Effector memory CD8-positive, alpha-beta T cell (primary cell): ENCODE results near the gene CBX2.
"Not testable (repeated sequence)": the region's sequence is repeated elsewhere in the genome, so short reads cannot be mapped to it uniquely, and the experiment has no call there.

ENCODE experiments used
- ATAC-seq: fragments of 150-1000 bp; cut with Tn5 transposase; replicated peaks from 2 replicates; pipeline ENCODE4 v1.10.0; 2021; ENCODE audit warnings: mild to moderate bottlenecking, moderate library complexity
- DNase-seq, 3 experiments: peaks; one replicate each; pipeline ENCODE4 v3.0.0; 2021
- H3K27ac Mint-ChIP-seq, 2 donors: one replicate each; pipeline ENCODE4 v1.8.0; 2022; ENCODE audit warnings: mild to moderate bottlenecking in 2 of 2, mixed read lengths in 2 of 2, moderate library complexity in 2 of 2
- H3K27me3 Mint-ChIP-seq, 2 donors: one replicate each; pipeline ENCODE4 v1.8.0; 2022; ENCODE audit warnings: mixed read lengths in 2 of 2
- H3K36me3 Mint-ChIP-seq: one replicate; pipeline ENCODE4 v1.8.0; 2022; ENCODE audit warnings: mild to moderate bottlenecking, moderate library complexity, mixed read lengths; ENCODE audit not compliant: insufficient read depth
- H3K4me1 Mint-ChIP-seq, 2 donors: one replicate each; pipeline ENCODE4 v1.8.0; 2022; ENCODE audit warnings: low read depth in 2 of 2, mixed read lengths in 2 of 2
- H3K4me3 Mint-ChIP-seq, 2 donors: one replicate each; pipeline ENCODE4 v1.8.0; 2022; ENCODE audit warnings: mild to moderate bottlenecking in 2 of 2, mixed read lengths in 2 of 2, moderate library complexity in 2 of 2
- H3K9me3 Mint-ChIP-seq, 2 donors: one replicate each; pipeline ENCODE4 v1.8.0; 2022; ENCODE audit warnings: mixed read lengths in 2 of 2

CBX2 gene

DNA sequence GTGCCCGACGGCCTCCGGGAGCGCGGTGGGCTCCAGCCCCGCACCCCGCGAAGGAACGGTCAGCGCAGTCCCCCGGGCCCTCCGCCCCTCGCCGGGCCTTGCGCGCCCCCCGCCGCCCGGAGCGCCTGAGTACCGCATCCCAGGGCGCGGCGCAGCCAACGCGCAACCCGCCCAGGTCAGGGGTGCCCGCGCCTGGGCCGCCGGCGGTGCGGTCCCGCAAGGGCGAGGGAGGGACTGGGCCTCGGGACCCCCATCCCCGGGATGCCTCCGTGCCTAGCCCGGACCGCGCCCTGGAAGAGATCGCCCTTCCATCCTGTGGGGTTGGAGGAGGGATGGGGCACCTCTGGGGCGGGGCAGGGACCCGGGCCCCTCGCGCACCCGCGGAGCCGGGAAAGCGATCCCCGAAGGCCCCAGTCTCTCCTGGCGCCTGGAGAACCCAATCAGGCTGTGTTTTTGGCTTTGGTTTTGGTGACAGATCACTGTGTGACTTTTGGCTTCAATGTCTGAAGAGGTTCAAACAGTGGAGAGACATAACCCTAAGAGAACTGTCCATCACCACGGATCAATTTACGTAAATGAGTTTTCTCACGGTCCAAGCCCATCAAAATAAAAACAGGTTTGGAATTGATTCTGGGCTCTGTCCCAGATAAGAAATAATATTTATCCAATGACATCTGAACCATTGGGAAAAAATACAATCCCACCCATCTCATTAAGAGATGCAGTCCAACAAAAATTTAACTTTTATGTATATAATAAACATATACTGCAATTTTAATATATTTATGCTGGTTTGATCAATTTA is 29.5 kb upstream of the CBX2 start:
- Mint-ChIP-seq H3K9me3 (no peaks in the 10 kb centered on the region), H3K4me3 (no peak overlapping the region), H3K4me1 (peaks cover 0 to 16% of the 10 kb centered on the region in 2 donors), H3K27me3 (peaks cover 48 to 71% of the 10 kb centered on the region in 2 donors), H3K27ac (no peak overlapping the region), H3K36me3 (peaks cover 5% of the 10 kb centered on the region)
- ATAC-seq (no peak), DNase-seq (no peak)

DNA sequence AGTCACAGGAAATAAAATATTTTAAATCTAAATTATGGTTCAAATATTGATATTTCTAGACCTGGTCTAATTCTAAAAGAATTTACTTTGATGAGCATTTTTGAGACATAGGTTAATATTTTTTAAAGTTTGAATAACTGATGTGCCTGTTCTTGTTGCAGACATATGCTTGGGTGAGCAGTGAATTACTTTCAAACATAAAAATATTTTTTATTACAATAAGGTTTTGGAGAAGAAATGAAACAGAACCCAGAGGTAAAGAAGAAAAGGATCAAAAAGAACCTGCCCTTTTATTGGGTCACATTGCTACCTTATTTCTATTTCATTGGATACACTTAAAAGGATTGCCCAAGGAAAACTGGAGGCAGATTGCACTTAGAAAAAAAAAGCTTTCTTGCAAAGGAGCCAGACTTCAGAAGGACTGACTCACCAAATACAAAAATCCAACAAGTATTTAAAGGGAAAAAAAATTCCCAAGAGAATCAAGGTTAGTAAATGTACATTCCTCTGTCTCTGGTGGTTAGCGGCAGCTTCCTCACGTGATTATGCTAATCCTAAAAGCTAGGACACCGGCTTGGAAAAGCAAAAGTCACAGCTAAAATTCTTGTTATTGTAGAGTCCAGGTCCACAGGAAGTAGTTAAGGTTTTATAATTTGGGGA is 28.7 kb upstream of the CBX2 start:
- Mint-ChIP-seq H3K4me1 (peaks cover 0 to 16% of the 10 kb centered on the region in 2 donors), H3K27ac (no peak overlapping the region), H3K36me3 (peaks cover 5% of the 10 kb centered on the region), H3K27me3 (peaks cover 47 to 72% of the 10 kb centered on the region in 2 donors), H3K9me3 (no peaks in the 10 kb centered on the region), H3K4me3 (no peak overlapping the region)
- ATAC-seq (no peak), DNase-seq (no peak)

DNA sequence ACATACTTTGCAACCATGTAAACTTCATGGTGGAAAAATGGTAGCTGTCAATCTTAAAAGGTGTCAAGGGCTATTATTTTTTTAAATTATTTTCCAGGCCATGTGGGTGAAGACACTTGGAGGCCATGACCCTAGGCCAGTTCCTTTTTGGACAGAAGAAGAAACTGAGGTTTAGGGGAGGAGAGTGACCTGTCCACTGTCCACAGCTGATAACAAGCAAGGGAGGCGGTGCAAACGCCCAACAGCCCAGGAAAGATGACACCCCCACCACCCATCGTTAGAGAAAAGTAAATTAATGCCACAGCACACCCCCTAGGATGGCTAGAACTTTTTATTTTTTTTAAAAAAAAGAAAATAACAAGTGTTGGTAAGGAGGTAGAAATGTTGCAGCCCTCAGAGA is 28.0 kb upstream of the CBX2 start:
- no peak overlapping the region for H3K27ac Mint-ChIP-seq

DNA sequence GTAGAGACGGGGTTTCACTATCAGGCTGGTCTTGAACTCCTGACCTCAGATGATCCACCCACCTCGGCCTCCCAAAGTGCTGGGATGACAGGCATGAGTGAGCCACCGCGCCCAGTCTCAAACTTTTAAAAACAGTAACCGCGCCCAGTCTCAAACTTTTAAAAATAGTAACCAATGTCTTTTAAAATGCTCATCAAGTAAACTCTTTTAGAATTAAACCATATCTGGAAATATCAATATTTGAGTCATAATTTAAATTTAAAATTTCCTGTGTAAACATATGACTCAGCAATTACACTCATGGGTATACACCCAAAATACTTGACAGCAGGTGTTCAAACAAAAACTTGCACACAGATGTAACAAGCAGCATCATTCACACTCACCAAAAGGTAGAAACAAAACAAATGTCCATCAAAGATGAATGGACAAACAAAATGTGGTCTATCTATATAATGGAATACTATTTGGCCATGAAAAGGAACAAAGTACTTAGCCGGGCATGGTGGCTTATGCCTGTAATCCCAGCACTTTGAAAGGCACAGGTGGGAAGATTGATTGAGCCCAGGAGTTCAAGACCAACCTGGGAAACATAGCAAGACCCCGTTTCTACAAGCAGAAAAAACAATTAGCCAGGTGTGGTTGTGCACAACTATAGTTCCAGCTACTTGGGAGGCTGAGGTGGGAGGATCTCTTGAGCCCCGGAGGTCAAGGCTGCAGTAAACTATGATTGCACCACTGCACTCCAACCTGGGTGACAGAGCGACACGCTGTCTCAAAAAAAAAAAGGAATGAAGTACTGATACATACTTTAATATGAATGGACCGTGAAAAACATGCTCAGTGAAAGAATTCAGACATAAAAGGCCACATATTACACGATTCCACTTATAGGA is 27.1 kb upstream of the CBX2 start:
- H3K4me1 Mint-ChIP-seq = peaks cover 0 to 13% of the 10 kb centered on the region in 2 donors
- ATAC-seq (no peak), DNase-seq (no peak)
- H3K27ac Mint-ChIP-seq = no peak overlapping the region
- H3K36me3 Mint-ChIP-seq = peaks cover 4% of the 10 kb centered on the region
- no peaks in the 10 kb centered on the region for H3K9me3 Mint-ChIP-seq
- no peak overlapping the region for H3K4me3 Mint-ChIP-seq
- H3K27me3 Mint-ChIP-seq = peaks cover 41 to 65% of the 10 kb centered on the region in 2 donors

More for the DNA sequence above, 28.0 kb upstream of the CBX2 start:
- no peaks in the 10 kb centered on the region for H3K9me3 Mint-ChIP-seq
- peaks cover 46 to 73% of the 10 kb centered on the region in 2 donors for H3K27me3 Mint-ChIP-seq
- H3K36me3 Mint-ChIP-seq = peaks cover 5% of the 10 kb centered on the region
- no peak for DNase-seq
- no peak overlapping the region for H3K4me3 Mint-ChIP-seq
- H3K4me1 Mint-ChIP-seq = peaks cover 0 to 16% of the 10 kb centered on the region in 2 donors
- no peak for ATAC-seq

DNA sequence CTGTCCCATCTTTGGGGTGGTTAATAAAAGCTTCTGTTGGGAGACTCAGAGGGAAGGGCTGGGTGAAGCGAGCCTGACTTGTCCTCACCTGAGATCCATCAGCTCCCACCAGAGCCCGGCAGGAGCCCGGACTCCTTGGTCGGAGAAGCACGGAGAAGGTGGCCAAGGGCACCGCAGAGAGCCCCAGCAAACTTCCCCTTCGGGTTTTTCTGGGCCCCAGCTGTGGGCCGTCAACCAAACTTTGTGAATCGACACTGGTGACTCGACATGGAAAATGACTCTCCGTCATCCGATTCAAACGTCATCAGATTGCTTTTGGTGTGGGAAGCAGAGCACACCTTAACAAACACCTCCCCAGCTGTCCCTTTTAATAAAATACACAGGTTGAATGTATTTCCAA is 25.8 kb upstream of the CBX2 start:
- Mint-ChIP-seq H3K9me3 (no peaks in the 10 kb centered on the region), H3K4me1 (peaks cover 0 to 5% of the 10 kb centered on the region in 2 donors), H3K36me3 (peaks cover 2% of the 10 kb centered on the region), H3K27ac (no peak overlapping the region), H3K27me3 (peaks cover 34 to 63% of the 10 kb centered on the region in 2 donors), H3K4me3 (no peak overlapping the region)
- DNase-seq (no peak), ATAC-seq (no peak)

DNA sequence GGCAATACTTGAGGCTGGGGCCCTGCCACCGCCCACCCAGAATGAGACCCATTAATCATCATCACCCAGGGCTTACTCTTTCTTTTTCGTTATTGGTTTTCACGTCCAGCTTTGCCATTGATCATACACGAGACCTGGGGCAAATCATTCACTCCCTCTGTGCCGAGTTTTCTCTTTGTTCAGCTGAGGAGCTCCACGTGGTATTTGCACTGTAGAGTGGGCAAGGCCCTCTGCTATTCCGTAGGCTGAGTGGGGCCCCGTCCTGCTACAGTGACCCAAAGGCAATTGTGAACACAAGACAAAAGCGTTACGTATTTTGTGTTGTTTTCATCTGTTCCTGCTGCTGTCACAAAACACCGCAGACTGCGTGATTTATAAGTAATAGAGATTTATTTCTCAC is 23.6 kb upstream of the CBX2 start:
- no peaks in the 10 kb centered on the region for H3K4me1 Mint-ChIP-seq
- no peaks in the 10 kb centered on the region for H3K9me3 Mint-ChIP-seq
- peaks cover 5% of the 10 kb centered on the region for H3K36me3 Mint-ChIP-seq
- H3K27me3 Mint-ChIP-seq = peaks cover 29 to 68% of the 10 kb centered on the region in 2 donors
- ATAC-seq = no peak
- H3K27ac Mint-ChIP-seq = no peak overlapping the region
- no peak overlapping the region for H3K4me3 Mint-ChIP-seq
- no peak for DNase-seq

DNA sequence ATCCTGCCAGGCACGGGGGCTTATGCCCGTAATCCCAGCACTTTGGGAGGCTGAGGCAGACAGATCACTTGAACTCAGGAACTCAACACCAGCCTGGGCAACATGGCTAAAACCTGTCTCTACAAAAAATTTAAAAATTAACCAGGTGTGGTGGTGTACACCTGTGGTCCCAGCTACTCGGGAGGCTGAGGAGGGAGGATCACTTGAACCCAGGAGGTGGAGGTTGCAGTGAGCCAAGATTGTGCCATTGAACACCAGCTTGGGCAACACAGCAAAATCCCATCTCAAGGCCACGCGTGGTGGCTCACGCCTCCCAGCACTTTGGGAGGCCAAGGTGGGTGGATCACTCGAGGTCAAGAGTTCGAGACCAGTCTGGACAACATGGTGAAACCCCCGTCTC is 23.0 kb upstream of the CBX2 start:
- not testable (repeated sequence) for H3K36me3 Mint-ChIP-seq, H3K4me1 Mint-ChIP-seq, H3K27ac Mint-ChIP-seq, DNase-seq, H3K4me3 Mint-ChIP-seq, H3K9me3 Mint-ChIP-seq, ATAC-seq
- H3K27me3 Mint-ChIP-seq = peaks cover 25 to 64% of the 10 kb centered on the region in 2 donors

DNA sequence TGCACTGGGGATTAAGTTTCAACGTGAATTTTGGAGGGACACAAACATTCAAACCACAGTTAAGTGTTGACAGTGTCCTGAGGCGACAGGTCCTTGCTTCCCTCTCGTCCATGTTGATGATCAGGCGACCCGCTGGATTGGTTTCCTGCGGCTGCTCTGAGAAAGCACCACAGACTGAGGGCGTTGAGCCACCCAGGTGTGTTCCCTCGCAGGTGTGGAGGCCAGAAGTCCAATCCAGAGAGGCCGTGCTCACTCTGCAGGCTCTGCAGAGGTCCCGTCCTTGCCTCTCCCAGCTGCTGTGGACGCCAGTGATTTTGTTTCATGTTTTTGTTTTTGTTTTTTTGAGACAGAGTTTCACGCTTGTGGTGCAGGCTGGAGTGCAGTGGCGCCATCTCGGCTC is 22.4 kb upstream of the CBX2 start:
- no peak for DNase-seq
- Mint-ChIP-seq H3K4me1 (no peaks in the 10 kb centered on the region), H3K27ac (no peak overlapping the region), H3K27me3 (peaks cover 24 to 68% of the 10 kb centered on the region in 2 donors), H3K9me3 (no peaks in the 10 kb centered on the region), H3K36me3 (peaks cover 5% of the 10 kb centered on the region), H3K4me3 (no peak overlapping the region)
- ATAC-seq = no peak

DNA sequence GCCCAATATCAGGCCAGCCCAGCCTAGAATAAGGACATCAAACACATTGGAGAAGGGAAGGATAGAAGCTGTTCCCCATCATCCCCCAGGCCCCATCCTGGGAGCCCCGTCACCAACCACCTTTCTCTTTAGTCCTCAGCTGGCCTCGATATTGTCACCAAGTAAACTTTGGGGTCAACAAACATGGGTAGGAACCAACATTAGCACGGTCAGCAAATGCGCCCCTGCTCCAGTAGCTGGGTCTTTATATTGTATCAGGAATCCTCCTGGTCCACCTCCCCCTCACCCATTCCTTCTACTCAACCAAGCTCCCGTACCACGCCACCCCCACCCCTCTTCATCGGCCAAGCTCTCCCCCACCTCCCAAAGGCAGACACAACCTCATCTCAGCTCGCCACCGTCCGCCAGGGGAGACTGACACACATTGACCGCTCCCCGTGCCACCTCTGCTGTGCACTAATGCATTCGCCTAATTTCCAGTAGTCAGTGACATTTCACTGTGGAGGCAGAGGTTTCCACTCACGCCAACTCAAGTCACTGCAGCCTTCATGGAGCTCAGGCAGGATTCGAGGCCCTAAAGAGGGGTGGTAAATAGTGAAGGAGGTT is 20.7 kb upstream of the CBX2 start:
- no peaks in the 10 kb centered on the region for H3K4me1 Mint-ChIP-seq
- ATAC-seq (no peak), DNase-seq (no peak)
- no peak overlapping the region for H3K27ac Mint-ChIP-seq
- H3K4me3 Mint-ChIP-seq = no peak overlapping the region
- peaks cover 5% of the 10 kb centered on the region for H3K36me3 Mint-ChIP-seq
- no peaks in the 10 kb centered on the region for H3K9me3 Mint-ChIP-seq
- H3K27me3 Mint-ChIP-seq = peaks cover 10 to 60% of the 10 kb centered on the region in 2 donors

DNA sequence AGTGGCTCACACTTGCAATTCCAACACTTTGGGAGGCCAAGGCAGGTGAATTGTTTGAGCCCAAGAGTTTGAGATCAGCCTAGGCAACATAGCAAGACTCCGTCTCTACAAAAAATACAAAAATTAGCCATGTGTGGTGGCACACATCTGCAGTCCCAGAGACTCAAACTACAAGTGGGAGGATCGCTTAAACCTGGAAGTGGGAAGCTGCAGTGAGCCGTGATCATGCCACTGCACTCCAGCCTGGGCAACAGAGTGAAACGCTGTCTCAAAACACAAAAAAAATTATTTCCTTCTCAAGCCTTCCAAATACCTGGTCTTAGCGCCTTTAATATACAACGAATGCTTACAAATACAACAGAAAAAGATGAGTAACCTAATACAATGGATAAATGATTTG is 19.7 kb upstream of the CBX2 start:
- Mint-ChIP-seq H3K4me3 (no peak overlapping the region), H3K4me1 (no peaks in the 10 kb centered on the region), H3K36me3 (peaks cover 5% of the 10 kb centered on the region), H3K27me3 (peaks cover 18 to 64% of the 10 kb centered on the region in 2 donors), H3K27ac (no peak overlapping the region), H3K9me3 (no peaks in the 10 kb centered on the region)
- no peak for DNase-seq
- ATAC-seq = no peak

DNA sequence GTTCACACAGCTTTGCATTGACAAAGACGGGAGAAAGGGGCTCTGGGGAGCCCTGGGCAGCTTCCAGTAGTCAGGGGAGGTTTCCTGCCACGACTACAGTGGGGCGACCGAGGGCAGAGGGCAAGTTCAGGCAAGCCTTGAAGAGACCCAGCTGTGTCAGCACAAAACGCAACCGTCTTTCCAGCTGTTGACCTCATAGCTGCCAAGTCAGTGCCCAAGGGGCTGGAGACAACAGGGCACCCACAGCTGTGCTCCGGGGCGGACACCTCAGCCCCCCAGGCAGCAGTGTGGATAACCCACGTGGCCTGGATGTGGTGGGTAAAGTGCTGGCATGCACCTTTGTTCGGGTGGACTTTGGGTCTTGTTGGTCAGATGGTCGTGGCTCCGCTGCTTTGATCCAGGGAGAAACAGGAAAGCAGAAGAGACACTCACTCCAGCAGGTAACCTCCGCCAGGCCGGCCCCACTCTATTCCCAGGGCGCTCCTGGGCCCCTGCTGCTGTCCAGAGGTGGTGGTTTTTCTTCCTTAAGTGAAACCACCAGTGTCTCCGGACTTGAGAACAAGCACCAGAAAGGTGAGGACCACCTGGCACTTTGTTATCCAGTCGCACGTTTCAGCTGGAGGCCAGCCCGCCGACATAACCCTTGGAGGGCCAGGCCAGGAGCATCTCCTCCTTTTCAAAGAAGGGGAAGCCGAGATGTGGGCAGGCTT is 17.6 kb upstream of the CBX2 start:
- Mint-ChIP-seq H3K36me3 (peaks cover 5% of the 10 kb centered on the region), H3K27ac (no peak overlapping the region), H3K9me3 (no peaks in the 10 kb centered on the region), H3K4me1 (no peaks in the 10 kb centered on the region), H3K27me3 (peaks cover 18 to 52% of the 10 kb centered on the region in 2 donors), H3K4me3 (no peak overlapping the region)
- DNase-seq (no peak), ATAC-seq (no peak)

DNA sequence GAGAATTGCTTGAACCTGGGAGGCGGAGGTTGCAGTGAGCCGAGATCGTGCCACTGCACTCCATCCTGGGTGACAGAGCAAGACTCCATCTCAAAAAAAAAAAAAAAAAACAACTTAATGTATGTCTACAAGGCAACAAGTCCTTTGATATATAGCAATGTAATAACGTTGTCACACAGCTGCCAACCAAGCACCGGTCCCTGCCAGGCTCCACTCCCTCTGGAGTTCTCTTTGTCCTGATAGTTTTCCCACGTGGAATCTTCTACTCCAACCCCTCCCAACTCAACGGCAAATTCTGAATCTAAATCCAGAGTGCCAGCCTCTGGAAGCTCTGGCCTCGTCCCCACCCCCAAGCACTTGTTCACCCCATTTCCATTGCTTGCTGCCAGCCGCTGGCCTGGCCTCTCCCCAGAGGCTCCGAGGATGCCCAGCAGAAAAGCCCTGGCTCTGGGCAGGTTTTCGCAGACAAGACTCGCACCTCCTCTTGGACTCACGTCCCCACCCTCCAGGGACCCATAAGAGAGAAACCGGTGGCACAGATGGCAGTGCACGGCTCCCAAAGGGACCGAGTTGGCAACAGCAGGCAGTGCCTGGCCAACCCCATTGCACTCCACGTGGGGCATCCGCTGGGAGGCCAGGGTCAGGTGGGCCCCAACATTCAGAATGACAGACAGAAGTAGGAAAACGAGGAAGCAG is 15.9 kb upstream of the CBX2 start:
- H3K27ac Mint-ChIP-seq = no peak overlapping the region
- ATAC-seq (no peak), DNase-seq (no peak)
- H3K4me1 Mint-ChIP-seq = no peaks in the 10 kb centered on the region
- H3K4me3 Mint-ChIP-seq = no peak overlapping the region
- peaks cover 3% of the 10 kb centered on the region for H3K36me3 Mint-ChIP-seq
- no peaks in the 10 kb centered on the region for H3K9me3 Mint-ChIP-seq
- peaks cover 24 to 48% of the 10 kb centered on the region in 2 donors for H3K27me3 Mint-ChIP-seq
